GM23338 (cell line): Measurements from ENCODE around the gene OR10H2.
"Not testable (repeated sequence)": the region's sequence is repeated elsewhere in the genome, so short reads cannot be mapped to it uniquely, and the experiment has no call there.

Experiments used
- CTCF ChIP-seq, 2 experiments: fragments of 200-600 bp in 1 of 2; sonication (generic) in 1 of 2; conservative IDR thresholded peaks; 2 replicates each; pipeline versions ENCODE4 v1.5.1 to v1.6.1; 2016 to 2017; ENCODE audit warnings: antibody characterized with exemption in 2 of 2, low read depth in 2 of 2, mild to moderate bottlenecking in 2 of 2, moderate library complexity in 1 of 2
- ETS1 ChIP-seq: IDR thresholded peaks from 2 replicates; pipeline ENCODE4 v1.6.1; 2016; ENCODE audit warnings: antibody characterized with exemption
- EZH2 ChIP-seq: fragments of 200-600 bp; sonication (generic); IDR thresholded peaks from one replicate; pipeline ENCODE4 v1.8.0; 2017; ENCODE audit warnings: antibody characterized with exemption, mild to moderate bottlenecking, low read depth; ENCODE audit not compliant: unreplicated experiment
- EZH2phosphoT487 ChIP-seq: fragments of 200-600 bp; sonication (generic); IDR thresholded peaks from one replicate; pipeline ENCODE4 v1.8.1; 2018; ENCODE audit warnings: antibody characterized with exemption; ENCODE audit not compliant: unreplicated experiment
- JUNB ChIP-seq: IDR thresholded peaks from one replicate; pipeline ENCODE4 v1.6.1; 2016; ENCODE audit warnings: antibody characterized with exemption; ENCODE audit not compliant: unreplicated experiment
- NANOG ChIP-seq: IDR thresholded peaks from 2 replicates; pipeline ENCODE4 v1.6.1; 2016; ENCODE audit warnings: antibody characterized with exemption, borderline replicate concordance
- POLR2AphosphoS5 ChIP-seq: IDR thresholded peaks from 2 replicates; pipeline ENCODE4 v1.6.1; 2016; ENCODE audit warnings: antibody characterized with exemption, low read depth
- REST ChIP-seq: IDR thresholded peaks from one replicate; pipeline ENCODE4 v1.6.1; 2018; ENCODE audit warnings: antibody characterized with exemption; ENCODE audit not compliant: unreplicated experiment
- STAT1 ChIP-seq: IDR thresholded peaks from one replicate; pipeline ENCODE4 v1.6.1; 2016; ENCODE audit warnings: antibody characterized with exemption; ENCODE audit not compliant: unreplicated experiment

GRCh38 chr19:15774159-15774558 is 46.3 kb downstream of the OR10H2 start:
- not testable (repeated sequence) for TF ChIP-seq CTCF (conservative IDR thresholded peaks at IDR 0.05; ENCODE audit: low read depth in 2 of 2); REST; JUNB; POLR2AphosphoS5; EZH2; STAT1; EZH2phosphoT487; ETS1; NANOG
